Mucosa of stomach (tissue), 1 donor: ENCODE measurements around the gene HIP1.
"Not testable (repeated sequence)": the region's sequence is repeated elsewhere in the genome, so short reads cannot be mapped to it uniquely, and the experiment has no call there.

ENCODE experiments used
- H3K27me3 ChIP-seq: one replicate; pipeline ENCODE4 v1.7.0; 2013; ENCODE audit warnings: mild to moderate bottlenecking, low read length; ENCODE audit not compliant: control insufficient read depth, insufficient read depth
- H3K36me3 ChIP-seq: one replicate; pipeline ENCODE4 v1.7.0; 2013; ENCODE audit warnings: low read length; ENCODE audit not compliant: control insufficient read depth, insufficient read depth
- H3K4me1 ChIP-seq: one replicate; pipeline ENCODE4 v1.7.0; 2013; ENCODE audit warnings: mild to moderate bottlenecking, low read length; ENCODE audit not compliant: control insufficient read depth, insufficient read depth
- H3K4me3 ChIP-seq: one replicate; pipeline ENCODE4 v1.7.0; 2013; ENCODE audit warnings: low read length
- H3K9ac ChIP-seq: one replicate; pipeline ENCODE4 v1.7.0; 2013; ENCODE audit warnings: mild to moderate bottlenecking, low read length, moderate library complexity
- H3K9me3 ChIP-seq: one replicate; pipeline ENCODE4 v1.7.0; 2013; ENCODE audit warnings: mild to moderate bottlenecking, low read length, moderate library complexity; ENCODE audit not compliant: control insufficient read depth
- donor health status: Pancreatic carcinoma.

Gene HIP1

GRCh38 chr7:75625868-75626267 is 112.9 kb downstream of the HIP1 start:
- Histone ChIP-seq H3K4me1 (peaks cover 5% of the 10 kb centered on the region), H3K9me3 (no peaks in the 10 kb centered on the region), H3K9ac (no peak overlapping the region), H3K36me3 (no peaks in the 10 kb centered on the region), H3K27me3 (no peaks in the 10 kb centered on the region), H3K4me3 (no peak overlapping the region)

GRCh38 chr7:75624134-75624832 is 114.5 kb downstream of the HIP1 start:
- Histone ChIP-seq H3K27me3 (no peaks in the 10 kb centered on the region), H3K9ac (no peak overlapping the region), H3K36me3 (no peaks in the 10 kb centered on the region), H3K9me3 (no peaks in the 10 kb centered on the region), H3K4me3 (no peak overlapping the region), H3K4me1 (peaks cover 5% of the 10 kb centered on the region)

- H3K9me3 ChIP-seq: no peaks in the 10 kb centered on the region
- H3K36me3 ChIP-seq: no peaks in the 10 kb centered on the region
- H3K27me3 ChIP-seq: no peaks in the 10 kb centered on the region
- H3K4me1 ChIP-seq: peaks cover 5% of the 10 kb centered on the region
- no peak overlapping the region for H3K9ac ChIP-seq
- H3K4me3 ChIP-seq: no peak overlapping the region
Observed at GRCh38 chr7:75623390-75624133, 115.2 kb downstream of the HIP1 start.

- no peaks in the 10 kb centered on the region for H3K9me3 ChIP-seq
- H3K4me1 ChIP-seq: peaks cover 5% of the 10 kb centered on the region
- no peaks in the 10 kb centered on the region for H3K27me3 ChIP-seq
- no peaks in the 10 kb centered on the region for H3K36me3 ChIP-seq
- H3K4me3 ChIP-seq: no peak overlapping the region
- H3K9ac ChIP-seq: no peak overlapping the region
Observed at GRCh38 chr7:75621124-75621523, 117.6 kb downstream of the HIP1 start.

- H3K9ac ChIP-seq: no peak overlapping the region
- no peaks in the 10 kb centered on the region for H3K36me3 ChIP-seq
- H3K27me3 ChIP-seq: no peaks in the 10 kb centered on the region
- peaks cover 5% of the 10 kb centered on the region for H3K4me1 ChIP-seq
- H3K9me3 ChIP-seq: no peaks in the 10 kb centered on the region
- H3K4me3 ChIP-seq: no peak overlapping the region
Observed at GRCh38 chr7:75619636-75620035, 119.1 kb downstream of the HIP1 start.

- Histone ChIP-seq H3K4me3 (no peak overlapping the region), H3K9ac (no peak overlapping the region), H3K27me3 (no peaks in the 10 kb centered on the region), H3K4me1 (no peaks in the 10 kb centered on the region), H3K36me3 (no peaks in the 10 kb centered on the region), H3K9me3 (no peaks in the 10 kb centered on the region)
Observed at GRCh38 chr7:75617634-75618234, 121.0 kb downstream of the HIP1 start.

- Histone ChIP-seq H3K9me3 (no peaks in the 10 kb centered on the region), H3K36me3 (no peaks in the 10 kb centered on the region), H3K27me3 (no peaks in the 10 kb centered on the region), H3K9ac (no peak overlapping the region), H3K4me3 (no peak overlapping the region), H3K4me1 (no peaks in the 10 kb centered on the region)
Observed at GRCh38 chr7:75616421-75617167, 122.1 kb downstream of the HIP1 start.

- no peaks in the 10 kb centered on the region for H3K36me3 ChIP-seq
- H3K4me1 ChIP-seq: no peaks in the 10 kb centered on the region
- H3K9ac ChIP-seq: no peak overlapping the region
Observed at GRCh38 chr7:75614401-75614800, 124.3 kb downstream of the HIP1 start.

GRCh38 chr7:75613351-75613750 is 125.4 kb downstream of the HIP1 start:
- no peaks in the 10 kb centered on the region for H3K36me3 ChIP-seq
- H3K4me1 ChIP-seq: no peaks in the 10 kb centered on the region
- no peaks in the 10 kb centered on the region for H3K27me3 ChIP-seq
- H3K9ac ChIP-seq: no peak overlapping the region
- no peaks in the 10 kb centered on the region for H3K9me3 ChIP-seq
- no peak overlapping the region for H3K4me3 ChIP-seq

More at GRCh38 chr7:75614401-75614800, 124.3 kb downstream of the HIP1 start:
- no peaks in the 10 kb centered on the region for H3K27me3 ChIP-seq
- no peak overlapping the region for H3K4me3 ChIP-seq
- no peaks in the 10 kb centered on the region for H3K9me3 ChIP-seq

- Histone ChIP-seq H3K9ac (no peak overlapping the region), H3K36me3 (no peaks in the 10 kb centered on the region), H3K4me1 (no peaks in the 10 kb centered on the region), H3K4me3 (no peak overlapping the region), H3K9me3 (no peaks in the 10 kb centered on the region), H3K27me3 (no peaks in the 10 kb centered on the region)
Observed at GRCh38 chr7:75611557-75612178, 127.1 kb downstream of the HIP1 start.

- not testable (repeated sequence) for H3K27me3 ChIP-seq, H3K9me3 ChIP-seq, H3K36me3 ChIP-seq, H3K9ac ChIP-seq, H3K4me3 ChIP-seq, H3K4me1 ChIP-seq
Observed at GRCh38 chr7:75609416-75609815, 129.3 kb downstream of the HIP1 start.
